Astrocyte (in vitro differentiated cells and primary cell): ENCODE measurements around the gene SCGB3A2. TPM values are rescaled to one million over a fixed set of nuclear protein-coding genes. Genes with fewer than 3 reads are reported as not detected.

Source experiments
- DNase-seq: peaks from one replicate; pipeline ENCODE4 v3.0.0-alpha.2; 2010; ENCODE audit warnings: low read depth
- FAIRE-seq: peaks from 2 replicates; lab custom pipeline; 2011; peaks lifted over from hg19 to GRCh38; lab: Jason Lieb, UNC
- H2AFZ ChIP-seq: 2 replicates; pipeline ENCODE4 v1.6.0; 2012; ENCODE audit warnings: low read depth, low read length, inconsistent platforms
- H3K27ac ChIP-seq: 2 replicates; pipeline ENCODE4 v1.5.1; 2011; ENCODE audit warnings: low read depth, low read length, inconsistent platforms
- H3K27me3 ChIP-seq: 2 replicates; pipeline ENCODE4 v1.6.0; 2011; ENCODE audit warnings: low read length, inconsistent platforms; ENCODE audit not compliant: insufficient read depth
- H3K36me3 ChIP-seq: 2 replicates; pipeline ENCODE4 v1.5.1; 2011; ENCODE audit warnings: low read length, inconsistent platforms; ENCODE audit not compliant: insufficient read depth
- H3K4me1 ChIP-seq: 2 replicates; pipeline ENCODE4 v1.5.1; 2011; ENCODE audit warnings: low read length, inconsistent platforms; ENCODE audit not compliant: insufficient read depth
- H3K4me2 ChIP-seq: 2 replicates; pipeline ENCODE4 v1.6.0; 2012; ENCODE audit warnings: low read length, inconsistent platforms
- H3K4me3 ChIP-seq: 2 replicates; pipeline ENCODE4 v1.5.1; 2011; ENCODE audit warnings: low read depth, mild to moderate bottlenecking, low read length, inconsistent platforms; ENCODE audit not compliant: insufficient read depth
- H3K79me2 ChIP-seq: 2 replicates; pipeline ENCODE4 v1.6.0; 2012; ENCODE audit warnings: mild to moderate bottlenecking, low read length, inconsistent platforms; ENCODE audit not compliant: insufficient read depth
- H3K9ac ChIP-seq: 2 replicates; pipeline ENCODE4 v1.6.0; 2012; ENCODE audit warnings: mild to moderate bottlenecking, low read length, inconsistent platforms
- H3K9me3 ChIP-seq: 2 replicates; pipeline ENCODE4 v1.5.1; 2012; ENCODE audit warnings: low read depth, mild to moderate bottlenecking, low read length, inconsistent platforms; ENCODE audit not compliant: insufficient read depth
- H4K20me1 ChIP-seq: 2 replicates; pipeline ENCODE4 v1.6.0; 2012; ENCODE audit warnings: low read length, inconsistent platforms; ENCODE audit not compliant: insufficient read depth
- H3K27ac Mint-ChIP-seq: one replicate; pipeline ENCODE4 v1.8.0; 2021; ENCODE audit warnings: mild to moderate bottlenecking, mixed read lengths; ENCODE audit not compliant: unreplicated experiment
- H3K27me3 Mint-ChIP-seq: one replicate; pipeline ENCODE4 v1.8.0; 2021; ENCODE audit warnings: low read depth, mixed read lengths; ENCODE audit not compliant: unreplicated experiment
- H3K36me3 Mint-ChIP-seq: one replicate; pipeline ENCODE4 v1.8.0; 2021; ENCODE audit warnings: low read depth, mixed read lengths; ENCODE audit not compliant: unreplicated experiment
- H3K4me1 Mint-ChIP-seq: one replicate; pipeline ENCODE4 v1.8.0; 2021; ENCODE audit warnings: low read depth, mixed read lengths; ENCODE audit not compliant: unreplicated experiment
- H3K4me3 Mint-ChIP-seq: one replicate; pipeline ENCODE4 v1.8.0; 2021; ENCODE audit warnings: mild to moderate bottlenecking, moderate library complexity, mixed read lengths; ENCODE audit not compliant: unreplicated experiment
- H3K9me3 Mint-ChIP-seq: one replicate; pipeline ENCODE4 v1.8.0; 2021; ENCODE audit warnings: mild to moderate bottlenecking, mixed read lengths; ENCODE audit not compliant: unreplicated experiment
- EZH2 ChIP-seq: IDR thresholded peaks from 2 replicates; pipeline ENCODE4 v1.6.1; 2012; ENCODE audit warnings: mild to moderate bottlenecking, low read length, inconsistent platforms; ENCODE audit not compliant: insufficient read depth
- total RNA-seq: library from RNA; stranded (reverse); gene quantifications from 2 replicates; pipeline ENCODE4 v1.2.1, GENCODE V29; 2021
- TF ChIP-seq, protein P1 (sequence below): IDR thresholded peaks from 2 replicates; pipeline ENCODE4 v1.5.1; 2011; ENCODE audit warnings: low read depth, mild to moderate bottlenecking, inconsistent platforms, low read length, moderate library complexity; ENCODE audit not compliant: insufficient read depth

The SCGB3A2 gene
- total RNA-seq, 1 donor from 2014 or later = 0.59 TPM

DNA sequence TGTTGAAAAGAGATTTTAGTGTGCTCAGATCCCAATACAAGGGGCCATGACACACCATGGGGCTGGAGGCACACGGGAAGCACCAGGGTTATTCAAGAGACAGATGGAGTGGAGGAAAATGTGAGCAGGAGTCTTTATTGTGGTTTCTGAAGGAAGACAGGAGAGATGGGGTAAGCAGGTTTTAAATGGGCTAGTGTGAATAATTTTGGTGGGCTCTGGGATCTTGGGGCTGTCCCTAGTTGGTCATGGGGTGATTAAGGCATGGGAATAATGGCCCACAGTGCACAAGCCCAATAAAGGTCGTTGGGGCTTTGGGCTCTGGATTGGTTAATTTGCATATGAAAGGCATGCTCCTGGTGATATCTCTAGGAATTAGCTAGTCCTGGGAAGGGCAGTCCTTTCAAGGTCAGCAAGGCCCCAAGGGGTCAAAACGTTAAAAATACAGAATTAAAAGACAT lies 3.6 kb upstream of the SCGB3A2 start:
- no peak overlapping the region for H3K4me2 ChIP-seq
- H3K27ac ChIP-seq = no peak overlapping the region
- peak overlapping the region; percentile 37 for H3K4me3 Mint-ChIP-seq
- no peak overlapping the region for H2AFZ ChIP-seq
- DNase-seq (no peak), FAIRE-seq (no peak)
- no peaks in the 10 kb centered on the region for H3K9me3 ChIP-seq
- no peak for TF ChIP-seq EZH2
- TF ChIP-seq, protein P1, sequence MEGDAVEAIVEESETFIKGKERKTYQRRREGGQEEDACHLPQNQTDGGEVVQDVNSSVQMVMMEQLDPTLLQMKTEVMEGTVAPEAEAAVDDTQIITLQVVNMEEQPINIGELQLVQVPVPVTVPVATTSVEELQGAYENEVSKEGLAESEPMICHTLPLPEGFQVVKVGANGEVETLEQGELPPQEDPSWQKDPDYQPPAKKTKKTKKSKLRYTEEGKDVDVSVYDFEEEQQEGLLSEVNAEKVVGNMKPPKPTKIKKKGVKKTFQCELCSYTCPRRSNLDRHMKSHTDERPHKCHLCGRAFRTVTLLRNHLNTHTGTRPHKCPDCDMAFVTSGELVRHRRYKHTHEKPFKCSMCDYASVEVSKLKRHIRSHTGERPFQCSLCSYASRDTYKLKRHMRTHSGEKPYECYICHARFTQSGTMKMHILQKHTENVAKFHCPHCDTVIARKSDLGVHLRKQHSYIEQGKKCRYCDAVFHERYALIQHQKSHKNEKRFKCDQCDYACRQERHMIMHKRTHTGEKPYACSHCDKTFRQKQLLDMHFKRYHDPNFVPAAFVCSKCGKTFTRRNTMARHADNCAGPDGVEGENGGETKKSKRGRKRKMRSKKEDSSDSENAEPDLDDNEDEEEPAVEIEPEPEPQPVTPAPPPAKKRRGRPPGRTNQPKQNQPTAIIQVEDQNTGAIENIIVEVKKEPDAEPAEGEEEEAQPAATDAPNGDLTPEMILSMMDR = no peak
- no peaks in the 10 kb centered on the region for H4K20me1 ChIP-seq
- H3K27ac Mint-ChIP-seq = no peak overlapping the region
- no peak overlapping the region for H3K4me3 ChIP-seq
- H3K36me3 ChIP-seq = no peaks in the 10 kb centered on the region
- H3K79me2 ChIP-seq = no peaks in the 10 kb centered on the region
- H3K9me3 Mint-ChIP-seq = peaks cover 13% of the 10 kb centered on the region
- H3K4me1 ChIP-seq = no peaks in the 10 kb centered on the region
- H3K36me3 Mint-ChIP-seq = peaks cover 7% of the 10 kb centered on the region
- no peaks in the 10 kb centered on the region for H3K27me3 ChIP-seq
- peaks cover 37% of the 10 kb centered on the region for H3K27me3 Mint-ChIP-seq
- H3K9ac ChIP-seq = no peak overlapping the region
- peaks cover 2% of the 10 kb centered on the region for H3K4me1 Mint-ChIP-seq

DNA sequence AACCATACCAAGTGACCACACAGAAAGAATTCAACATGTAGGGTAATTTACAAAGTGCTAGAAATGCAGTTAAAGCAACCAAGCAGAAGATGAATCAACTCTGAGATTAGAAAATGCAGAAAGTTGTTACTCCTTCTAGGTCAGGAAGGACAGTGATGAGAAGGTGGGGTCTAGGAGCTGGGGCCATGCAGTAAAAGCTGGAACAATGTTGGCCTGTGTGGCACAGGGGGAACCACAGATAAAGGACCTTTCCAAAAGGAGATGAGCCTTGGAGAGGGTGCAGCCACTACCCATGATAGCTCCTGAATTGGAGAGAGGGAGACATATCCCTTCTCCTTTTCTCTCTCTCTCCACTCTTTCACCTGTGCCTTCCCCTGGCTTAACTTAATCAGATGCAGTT lies 2.4 kb upstream of the SCGB3A2 start:
- peaks cover 9% of the 10 kb centered on the region for H3K36me3 Mint-ChIP-seq
- H3K4me3 ChIP-seq = no peak overlapping the region
- no peaks in the 10 kb centered on the region for H3K4me1 ChIP-seq
- no peaks in the 10 kb centered on the region for H3K36me3 ChIP-seq
- TF ChIP-seq, protein P1 = no peak
- TF ChIP-seq EZH2 = no peak
- H3K27me3 ChIP-seq = no peaks in the 10 kb centered on the region
- H3K4me2 ChIP-seq = no peak overlapping the region
- H3K79me2 ChIP-seq = no peaks in the 10 kb centered on the region
- H2AFZ ChIP-seq = no peak overlapping the region
- no peak overlapping the region for H3K4me3 Mint-ChIP-seq
- H3K4me1 Mint-ChIP-seq = peaks cover 8% of the 10 kb centered on the region
- no peak for FAIRE-seq
- H3K9ac ChIP-seq = no peak overlapping the region
- no peaks in the 10 kb centered on the region for H3K9me3 ChIP-seq
- no peak for DNase-seq
- peaks cover 32% of the 10 kb centered on the region for H3K27me3 Mint-ChIP-seq
- no peaks in the 10 kb centered on the region for H4K20me1 ChIP-seq
- no peak overlapping the region for H3K27ac Mint-ChIP-seq
- no peak overlapping the region for H3K27ac ChIP-seq
- peaks cover 10% of the 10 kb centered on the region for H3K9me3 Mint-ChIP-seq

DNA sequence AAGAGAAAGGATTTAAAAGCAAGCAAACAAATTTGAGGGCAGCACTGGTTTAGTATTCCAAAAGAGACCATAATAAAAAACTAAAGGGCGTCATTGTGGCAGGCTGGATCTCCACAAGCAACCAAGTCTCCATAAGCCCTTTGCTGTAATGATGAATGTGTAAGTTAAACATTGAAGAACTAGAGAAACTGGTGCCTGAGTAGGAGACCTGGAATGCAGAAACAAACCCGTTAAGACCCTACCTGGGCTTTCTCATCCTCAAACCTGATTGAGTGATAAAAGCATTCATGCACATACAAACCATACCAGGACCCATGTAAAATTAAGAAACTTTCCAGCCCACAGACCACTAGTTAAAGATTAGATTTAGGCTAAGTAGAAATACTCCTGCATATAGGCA lies 1.9 kb upstream of the SCGB3A2 start:
- Mint-ChIP-seq H3K27ac (no peak overlapping the region), H3K4me1 (peaks cover 8% of the 10 kb centered on the region), H3K4me3 (no peak overlapping the region), H3K36me3 (peaks cover 8% of the 10 kb centered on the region), H3K9me3 (peaks cover 8% of the 10 kb centered on the region), H3K27me3 (peaks cover 28% of the 10 kb centered on the region)
- TF ChIP-seq EZH2 = no peak
- TF ChIP-seq, protein P1 = no peak
- Histone ChIP-seq H3K9ac (no peak overlapping the region), H4K20me1 (no peaks in the 10 kb centered on the region), H3K4me1 (no peaks in the 10 kb centered on the region), H3K79me2 (no peaks in the 10 kb centered on the region), H3K4me3 (no peak overlapping the region), H3K9me3 (no peaks in the 10 kb centered on the region), H3K27ac (no peak overlapping the region), H3K36me3 (no peaks in the 10 kb centered on the region), H2AFZ (no peak overlapping the region), H3K4me2 (no peak overlapping the region), H3K27me3 (no peaks in the 10 kb centered on the region)
- FAIRE-seq (no peak), DNase-seq (no peak)
